ELR (cell line): ENCODE measurements around the gene TBC1D3B.
"Not testable (repeated sequence)": the region's sequence is repeated elsewhere in the genome, so short reads cannot be mapped to it uniquely, and the experiment has no call there.

ENCODE experiments used
- DNase-seq: peaks from one replicate; pipeline ENCODE4 v3.0.0-alpha.2; 2015; ENCODE audit warnings: low read depth

Gene TBC1D3B

DNA sequence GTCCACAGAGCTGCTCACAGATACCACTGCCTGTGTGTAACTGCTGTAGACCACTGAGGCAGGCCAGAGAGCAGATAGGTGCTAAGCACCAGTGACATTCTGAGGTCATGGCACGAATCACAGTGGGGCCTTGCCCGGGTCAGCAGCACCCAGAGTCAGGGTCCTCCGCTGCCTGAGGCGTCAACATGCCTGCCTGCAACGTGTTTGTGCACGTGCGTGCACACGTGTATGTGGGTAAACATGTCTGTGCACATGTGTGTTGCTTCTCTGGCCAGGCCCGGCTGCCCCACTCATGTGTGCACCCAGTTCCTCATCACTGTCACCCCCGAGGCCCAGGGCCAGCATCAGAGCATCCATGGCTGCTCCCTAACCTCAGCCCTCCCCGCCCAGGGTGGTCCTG lies at the start of gene TBC1D3B:
Gene TBC1D3B (minus strand): TSS at position 101 of the 400 bp plus-strand sequence. CDS start 1,586 bp downstream, outside the sequence.
- DNase-seq = not testable (repeated sequence)

DNA sequence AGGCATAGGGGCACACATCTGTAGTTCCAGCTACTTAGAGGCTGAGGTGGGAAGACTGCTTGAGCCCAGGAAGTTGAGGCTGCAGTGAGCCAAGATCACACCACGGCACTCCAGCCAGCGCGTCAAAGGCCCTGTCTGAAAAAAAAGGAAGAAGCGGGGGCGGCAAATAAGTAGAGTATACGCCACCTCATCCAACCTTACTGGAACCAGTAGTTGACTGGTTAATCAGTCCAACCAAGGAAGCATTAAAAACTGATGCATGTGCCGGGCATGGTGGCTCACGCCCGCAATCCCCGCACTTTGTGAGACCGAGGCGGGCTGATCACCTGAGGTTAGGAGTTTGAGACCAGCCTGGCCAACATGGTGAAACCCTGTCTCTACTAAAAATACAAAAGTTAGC lies 46.5 kb upstream of the TBC1D3B start:
- not testable (repeated sequence) for DNase-seq

DNA sequence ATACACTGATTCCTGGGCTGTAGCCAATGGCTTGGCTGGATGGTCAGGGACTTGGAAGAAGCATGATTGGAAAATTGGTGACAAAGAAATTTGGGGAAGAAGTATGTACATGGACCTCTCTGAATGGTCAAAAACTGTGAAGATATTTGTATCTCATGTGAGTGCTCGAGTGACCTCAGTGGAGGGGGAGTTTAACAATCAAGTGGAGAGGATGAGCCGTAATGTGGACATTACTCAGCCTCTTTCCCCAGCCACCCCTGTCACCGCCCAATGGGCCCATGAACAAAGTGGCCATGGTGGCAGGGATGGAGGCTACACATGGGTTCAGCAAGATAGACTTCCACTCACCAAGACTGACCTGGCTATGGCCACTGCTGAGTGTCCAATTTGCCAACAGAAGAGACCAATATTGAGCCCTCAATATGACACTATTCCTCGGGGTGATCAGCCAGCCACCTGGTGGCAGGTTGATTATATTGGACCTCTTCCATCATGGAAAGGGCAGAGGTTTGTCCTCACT lies 45.2 kb upstream of the TBC1D3B start:
- DNase-seq = not testable (repeated sequence)

DNA sequence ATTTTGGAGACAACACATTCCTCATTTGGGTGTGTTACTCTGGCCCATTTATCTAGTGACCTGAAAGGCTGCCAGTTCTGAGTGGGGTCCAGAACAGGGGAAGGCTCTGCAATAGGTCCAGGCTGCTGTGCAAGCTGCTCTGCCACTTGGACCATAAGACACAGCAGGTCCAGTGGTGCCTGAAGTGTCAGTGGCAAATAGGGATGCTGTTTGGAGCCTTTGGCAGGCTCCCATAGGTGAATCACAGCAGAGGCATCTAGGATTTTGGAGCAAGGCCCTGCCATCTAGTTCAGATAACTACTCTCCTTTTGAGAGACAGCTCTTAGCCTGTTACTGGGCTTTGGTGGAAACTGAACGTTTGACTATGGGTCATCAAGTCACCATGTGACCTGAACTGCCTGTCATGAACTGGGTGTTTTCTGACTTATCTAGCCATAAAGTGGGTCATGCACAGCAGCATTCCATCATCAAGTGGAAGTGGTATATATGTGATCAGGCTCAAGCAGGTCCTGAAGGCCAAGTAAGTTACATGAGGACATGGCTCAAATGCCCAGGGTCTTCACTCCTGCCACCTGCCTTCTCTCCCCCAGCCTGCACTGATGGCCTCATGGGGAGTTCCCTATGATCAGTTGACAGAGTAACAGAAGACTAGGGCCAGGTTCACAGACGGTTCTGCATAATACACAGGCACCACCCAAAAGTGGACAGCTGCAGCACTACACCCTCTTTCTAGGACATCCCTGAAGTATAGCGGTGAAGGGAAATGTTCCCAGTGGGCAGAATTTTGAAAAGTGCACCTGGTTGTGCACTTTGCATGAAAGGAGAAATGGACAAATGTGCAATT lies 44.5 kb upstream of the TBC1D3B start:
- not testable (repeated sequence) for DNase-seq

DNA sequence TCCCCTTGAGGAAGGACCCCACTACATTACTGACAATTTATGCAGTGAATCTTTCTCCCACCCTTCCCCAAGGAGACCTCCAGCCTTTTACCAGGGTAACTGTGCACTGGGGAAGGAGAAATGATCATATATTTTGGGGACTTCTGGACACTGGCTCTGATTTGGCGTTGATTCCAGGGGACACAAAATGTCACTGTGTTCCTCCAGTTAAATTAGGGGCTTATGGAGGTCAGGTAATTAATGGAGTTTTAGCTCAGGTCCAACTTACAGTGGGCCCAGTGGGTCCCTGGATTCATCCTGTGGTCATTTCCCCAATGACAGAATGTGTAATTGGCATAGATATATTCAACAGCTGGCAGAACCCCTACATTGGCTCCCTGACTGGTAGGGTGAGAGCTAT lies 43.1 kb upstream of the TBC1D3B start:
- not testable (repeated sequence) for DNase-seq

DNA sequence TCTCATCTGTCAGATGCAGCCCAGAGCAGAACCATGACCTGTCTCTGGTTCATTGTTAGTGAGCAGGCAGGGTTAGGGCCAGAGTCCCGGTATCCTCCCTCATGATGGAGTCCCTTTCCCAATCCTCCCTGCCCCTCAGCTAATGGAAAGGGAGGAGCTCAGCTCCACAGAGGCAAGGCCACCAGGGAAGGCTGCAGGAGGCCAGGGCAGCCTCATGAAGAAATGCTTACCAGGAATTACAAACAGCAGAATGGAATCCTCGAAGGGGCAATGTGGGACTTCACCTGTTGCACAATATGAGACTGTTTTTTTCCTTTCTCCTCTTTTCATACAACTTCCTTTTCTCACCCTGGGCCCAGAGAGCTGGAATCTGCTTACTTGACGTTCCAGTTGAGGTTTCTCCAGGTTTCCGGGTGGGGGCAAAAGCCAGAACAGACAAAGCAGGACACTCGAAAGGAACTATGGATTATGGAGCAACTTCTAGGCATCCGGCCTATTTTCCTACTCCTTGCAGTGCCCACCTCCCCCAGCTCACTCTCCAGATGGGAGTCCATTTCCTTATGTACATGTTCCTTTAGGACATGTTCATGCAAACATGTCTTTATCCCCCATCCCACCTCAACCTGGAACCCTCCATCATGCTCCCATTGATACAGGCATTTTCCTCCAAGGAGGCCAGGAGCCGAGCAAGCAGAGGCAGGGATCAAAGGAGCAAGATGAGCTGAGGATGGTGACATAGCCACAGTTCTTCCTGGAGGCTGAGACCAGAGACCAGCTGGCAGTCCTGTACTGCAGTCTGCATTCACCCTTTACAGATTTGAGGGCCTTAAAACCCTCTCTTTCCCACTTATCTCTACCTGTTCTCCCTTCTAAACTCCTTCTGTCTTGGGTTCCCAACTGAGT lies 39.2 kb upstream of the TBC1D3B start:
- DNase-seq = not testable (repeated sequence)

DNA sequence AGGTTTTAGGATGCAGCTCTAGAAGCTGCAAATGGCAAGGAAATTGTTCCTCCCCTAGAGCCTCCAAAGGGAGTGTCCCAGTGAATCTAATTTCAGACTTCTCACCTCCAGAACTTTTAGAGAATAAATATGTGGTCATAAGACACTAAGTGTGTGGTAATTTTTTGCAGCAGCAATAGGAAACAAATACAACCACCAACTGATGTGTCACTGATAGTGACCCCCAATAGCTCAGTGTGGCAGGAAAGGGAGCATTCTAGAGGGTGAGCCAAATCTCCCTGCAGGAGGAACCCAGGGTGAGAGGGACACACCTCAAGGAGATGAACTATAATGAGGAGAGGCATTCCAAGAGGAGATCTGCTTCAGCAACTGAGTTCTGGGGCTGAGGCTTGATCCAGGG lies 38.5 kb upstream of the TBC1D3B start:
- no peak for DNase-seq

DNA sequence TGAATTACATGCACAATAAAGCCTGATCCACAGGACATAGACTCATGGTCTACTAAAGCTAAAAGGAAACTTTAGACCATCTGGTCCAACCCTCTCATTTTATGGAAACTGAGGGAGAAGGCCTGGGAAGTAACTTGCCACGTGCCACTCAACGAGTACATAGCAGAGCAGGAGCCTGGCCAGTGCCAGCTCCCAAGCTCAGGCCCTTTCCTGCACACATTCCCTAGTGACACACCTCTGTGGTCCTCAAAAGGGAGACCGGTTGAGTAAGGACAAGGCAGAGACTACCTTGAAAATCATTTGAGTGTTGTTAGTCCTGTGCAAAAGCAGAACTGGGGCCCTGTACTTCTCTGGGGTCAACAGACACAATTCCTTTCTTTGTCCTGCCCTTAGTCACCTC lies 37.3 kb upstream of the TBC1D3B start:
- DNase-seq = no peak

DNA sequence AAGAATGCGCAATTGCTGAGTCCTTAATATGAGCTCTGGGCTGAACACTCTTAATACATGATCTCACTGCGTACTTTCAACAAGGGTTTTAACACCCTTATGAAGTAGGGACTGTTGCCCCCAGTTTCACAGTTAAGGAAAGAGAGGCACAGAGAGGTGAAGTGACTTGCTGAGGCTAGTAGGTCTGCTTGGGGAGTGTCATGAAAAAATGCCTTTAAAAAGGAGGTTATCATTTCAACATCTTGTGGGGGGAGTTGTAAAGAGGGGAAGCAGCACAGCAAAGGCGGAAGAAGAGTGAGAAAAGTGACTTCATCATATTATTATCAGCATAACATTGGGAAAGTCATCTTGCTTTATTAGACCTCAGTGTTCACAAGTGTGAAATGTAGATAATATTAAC lies 36.5 kb upstream of the TBC1D3B start:
- DNase-seq = no peak

DNA sequence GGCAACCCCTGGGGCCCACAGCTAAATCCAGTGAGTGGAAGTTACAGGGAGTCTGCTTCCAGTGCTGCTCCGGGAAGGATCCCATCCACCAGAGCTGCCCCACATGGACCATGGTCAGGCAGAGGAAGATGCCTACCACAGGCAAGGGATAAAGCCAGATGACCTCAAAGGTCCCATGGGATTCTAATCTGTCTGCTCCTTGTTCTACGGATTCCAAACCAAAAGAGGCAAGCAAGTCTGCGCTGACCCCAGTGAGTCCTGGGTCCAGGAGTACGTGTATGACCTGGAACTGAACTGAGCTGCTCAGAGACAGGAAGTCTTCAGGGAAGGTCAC lies 35.8 kb upstream of the TBC1D3B start:
- no peak for DNase-seq

DNA sequence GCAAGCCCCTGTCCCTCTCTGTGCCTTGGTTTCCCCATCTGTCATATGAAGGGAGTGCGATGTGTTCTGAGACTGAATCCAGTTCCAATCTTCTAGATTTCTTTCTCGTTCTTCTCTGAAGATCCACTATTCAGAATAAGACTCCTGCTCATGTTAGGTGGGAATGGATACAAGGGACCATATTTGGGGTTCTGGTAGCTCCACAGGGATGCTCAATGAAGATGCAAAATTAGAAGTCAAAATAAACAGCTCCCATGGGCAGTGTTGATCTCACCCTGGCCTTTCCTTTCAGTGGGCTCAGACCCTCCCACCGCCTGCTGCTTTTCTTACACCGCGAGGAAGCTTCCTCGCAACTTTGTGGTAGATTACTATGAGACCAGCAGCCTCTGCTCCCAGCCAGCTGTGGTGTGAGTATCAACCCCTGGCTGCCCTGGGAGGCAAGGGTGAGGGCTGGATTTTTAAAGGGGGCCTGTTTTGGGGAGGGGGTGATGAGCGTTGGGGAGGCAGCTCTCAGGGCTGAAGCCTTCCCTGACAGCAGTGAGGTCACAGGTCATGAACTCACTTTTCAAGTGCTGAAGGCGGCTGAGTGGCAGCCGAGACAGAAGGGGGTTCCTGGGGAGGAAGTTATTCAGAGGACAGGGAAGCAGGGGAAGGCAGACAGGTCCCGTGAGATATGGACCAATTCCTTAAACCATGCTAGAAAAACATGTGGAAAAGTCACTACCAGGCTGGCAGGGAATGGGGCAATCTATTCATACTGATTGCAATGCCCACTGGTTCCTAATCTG lies 35.2 kb upstream of the TBC1D3B start:
- not testable (repeated sequence) for DNase-seq

DNA sequence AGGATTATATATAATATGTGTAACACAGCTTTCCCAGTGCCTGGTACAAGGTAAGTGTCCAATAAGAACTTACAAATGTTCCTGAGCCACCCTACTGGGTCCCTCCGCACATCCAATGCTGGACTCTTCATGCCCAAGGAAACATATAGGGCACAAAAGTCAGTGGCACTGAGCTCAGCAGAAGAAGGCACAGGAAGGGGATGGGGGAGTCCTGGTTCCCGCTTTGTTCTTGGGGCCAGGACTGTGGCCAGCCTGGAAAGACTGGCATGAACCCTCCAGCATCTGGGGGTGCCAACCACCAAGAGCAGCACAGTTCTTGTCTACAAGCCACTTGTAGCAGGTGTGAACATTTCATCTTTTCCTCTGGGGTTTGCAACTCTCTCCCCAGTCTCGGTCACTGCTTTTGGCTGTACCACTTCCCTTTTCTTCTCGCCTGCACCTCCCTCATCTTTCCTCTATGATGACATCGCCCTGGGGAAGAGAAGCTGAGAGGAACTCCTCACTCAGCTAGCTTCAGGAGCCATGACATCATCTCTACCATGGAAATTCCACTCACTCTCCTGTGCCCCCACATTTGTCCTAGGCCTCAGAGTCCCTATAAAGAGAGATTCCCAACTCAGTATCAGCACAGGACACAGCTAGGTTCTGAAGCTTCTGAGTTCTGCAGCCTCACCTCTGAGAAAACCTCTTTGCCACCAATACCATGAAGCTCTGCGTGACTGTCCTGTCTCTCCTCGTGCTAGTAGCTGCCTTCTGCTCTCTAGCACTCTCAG lies 34.2 kb upstream of the TBC1D3B start, which contains the start of gene CCL4L2:
Gene CCL4L2 (plus strand): TSS at position 625 of the 773 bp plus-strand sequence.
- not testable (repeated sequence) for DNase-seq

DNA sequence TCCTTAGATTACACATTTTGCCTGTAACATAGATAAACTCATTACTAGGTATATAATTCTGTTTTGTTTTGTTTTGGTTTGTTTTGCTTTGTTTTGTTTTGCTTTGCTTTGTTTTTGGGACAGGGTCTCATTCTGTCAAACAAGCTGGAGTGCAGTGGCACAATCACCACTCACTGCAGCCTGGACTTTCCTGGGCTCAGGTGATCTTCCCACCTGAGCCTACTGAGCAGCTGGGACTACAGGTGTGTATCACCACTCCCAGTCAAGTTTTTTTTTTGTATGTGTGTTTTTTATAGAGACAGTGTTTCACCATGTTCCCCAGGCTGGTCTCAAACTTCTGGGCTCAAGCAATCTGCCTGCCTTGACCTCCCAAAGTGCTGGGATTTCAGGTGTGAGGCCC lies 33.1 kb upstream of the TBC1D3B start:
- no peak for DNase-seq

DNA sequence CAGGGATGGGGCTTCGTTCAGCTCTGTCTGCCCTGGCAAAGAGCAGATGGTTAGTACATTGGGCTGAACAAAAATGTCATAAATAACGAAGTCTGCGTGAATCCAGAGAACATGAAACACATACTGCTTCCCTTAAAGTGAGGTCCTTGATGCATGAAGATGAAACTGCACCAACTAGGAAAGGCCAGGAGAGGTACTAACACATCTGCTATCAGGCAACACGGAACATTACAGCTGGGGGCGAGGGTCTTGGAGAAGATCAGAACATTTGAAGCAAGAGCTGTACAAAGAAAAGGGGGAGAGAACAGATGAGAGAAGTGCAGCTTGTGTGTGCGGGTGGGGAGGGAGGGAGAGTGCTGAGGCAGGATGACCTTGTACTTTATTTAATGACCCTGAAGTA lies 30.9 kb upstream of the TBC1D3B start:
- DNase-seq = not testable (repeated sequence)

DNA sequence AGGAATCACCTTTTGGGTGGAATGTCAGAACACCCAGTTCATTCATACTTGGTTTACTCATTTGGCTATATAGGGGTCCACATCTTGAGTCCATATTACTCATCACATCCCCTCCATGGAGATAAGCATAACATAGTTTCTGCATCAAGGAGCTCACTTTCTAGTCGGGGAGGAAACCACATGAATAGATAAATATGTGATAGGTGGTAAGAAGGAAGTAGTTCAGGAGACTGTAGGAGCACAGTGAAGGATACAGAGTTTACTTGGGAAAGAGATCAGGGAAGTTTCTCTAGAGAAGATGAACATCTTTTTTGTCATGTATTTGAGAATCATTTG lies 30.0 kb upstream of the TBC1D3B start:
- DNase-seq = not testable (repeated sequence)

DNA sequence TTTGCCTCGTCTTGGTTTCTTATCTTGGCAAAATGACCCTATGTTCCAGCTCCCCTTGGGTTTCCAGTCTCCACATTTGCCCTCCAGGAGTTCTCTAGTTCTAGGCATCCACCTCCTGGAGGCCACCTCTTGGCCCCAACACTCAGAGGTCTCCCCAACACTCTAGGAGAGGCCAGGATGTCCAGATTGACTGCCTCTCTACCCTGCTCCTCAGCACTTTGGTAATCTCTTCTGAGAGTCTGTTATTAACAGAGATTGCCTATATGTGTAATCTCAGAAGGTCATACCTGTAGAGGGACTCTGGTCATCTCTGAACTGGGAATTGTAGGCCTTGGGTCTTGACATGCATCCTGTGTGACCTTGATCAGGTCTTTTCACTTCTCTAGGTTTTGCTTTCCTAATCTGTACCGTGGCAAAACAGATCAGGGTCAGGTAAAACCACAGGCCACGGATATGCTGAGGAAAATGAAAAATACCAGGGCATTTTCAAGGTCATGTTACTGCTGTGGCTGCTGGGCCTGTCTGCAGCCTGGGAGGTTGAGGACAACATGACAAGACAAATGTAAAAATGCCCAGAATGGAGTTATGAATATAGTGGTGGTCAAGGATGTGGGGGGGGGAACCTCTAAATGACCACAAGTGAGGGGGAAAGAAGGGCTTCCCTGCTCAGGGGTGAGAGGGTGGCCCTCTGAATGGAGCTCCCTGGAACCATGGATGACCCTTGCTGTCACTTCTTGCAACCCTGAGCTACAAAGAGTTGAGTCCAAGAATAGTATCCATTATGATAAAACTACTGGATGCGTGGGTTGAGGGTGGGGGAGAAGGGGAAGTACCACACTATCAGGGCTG lies 29.4 kb upstream of the TBC1D3B start:
- DNase-seq = no peak

DNA sequence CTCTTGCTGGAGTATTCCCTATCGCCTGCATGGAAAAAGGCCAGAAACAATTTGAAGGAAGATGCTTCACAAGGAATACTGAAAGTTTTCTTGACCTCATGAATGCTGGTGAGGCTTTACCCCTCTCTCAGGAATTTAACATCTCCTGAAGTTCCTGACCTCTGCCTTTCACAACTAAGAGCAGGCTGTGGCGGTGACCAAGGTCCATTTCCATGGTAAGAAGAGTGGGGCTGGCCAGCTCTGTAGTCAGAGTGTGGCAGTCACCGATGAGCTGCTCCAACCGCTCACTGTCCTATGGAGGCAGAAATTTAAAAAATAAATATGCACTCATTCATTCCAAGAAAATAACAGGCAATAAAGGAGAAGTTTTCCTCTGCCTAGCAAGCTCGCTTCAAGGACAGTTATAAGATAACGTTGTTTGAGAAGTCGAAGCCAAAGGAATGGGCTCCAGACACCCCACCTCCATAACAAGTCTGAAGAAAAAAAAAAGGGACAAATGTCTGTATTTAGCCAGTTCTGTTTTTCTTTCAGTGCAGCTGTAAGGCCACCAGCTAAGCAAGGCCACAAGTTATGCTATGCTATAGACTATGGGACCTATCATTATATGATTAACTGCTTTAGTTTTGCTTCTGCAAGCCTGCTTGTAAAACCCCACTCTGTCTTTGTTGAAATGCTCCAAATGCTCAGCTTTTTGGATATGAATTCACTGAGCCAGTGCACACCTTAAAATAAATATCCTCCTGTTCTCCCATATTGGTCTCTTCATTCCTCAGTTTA lies 28.5 kb upstream of the TBC1D3B start:
- no peak for DNase-seq

DNA sequence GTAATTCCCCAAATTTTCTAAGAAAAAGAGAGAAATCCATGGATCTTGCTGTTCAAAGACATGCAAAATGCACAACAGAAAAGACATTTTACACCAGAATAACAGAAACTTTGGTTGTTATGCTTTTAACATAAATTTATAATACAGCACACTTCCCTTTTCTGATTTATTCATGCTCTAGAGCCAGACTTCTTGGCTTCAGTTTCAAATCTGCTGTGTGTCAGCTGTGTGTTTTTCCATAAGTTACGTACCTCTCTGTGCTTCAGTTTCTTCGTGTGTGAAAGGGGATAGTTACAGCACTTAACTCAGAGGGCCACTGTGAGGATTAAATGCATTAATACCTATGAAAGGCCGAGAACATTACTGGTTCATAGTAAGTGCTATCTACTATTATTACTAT lies 26.9 kb upstream of the TBC1D3B start:
- no peak for DNase-seq

DNA sequence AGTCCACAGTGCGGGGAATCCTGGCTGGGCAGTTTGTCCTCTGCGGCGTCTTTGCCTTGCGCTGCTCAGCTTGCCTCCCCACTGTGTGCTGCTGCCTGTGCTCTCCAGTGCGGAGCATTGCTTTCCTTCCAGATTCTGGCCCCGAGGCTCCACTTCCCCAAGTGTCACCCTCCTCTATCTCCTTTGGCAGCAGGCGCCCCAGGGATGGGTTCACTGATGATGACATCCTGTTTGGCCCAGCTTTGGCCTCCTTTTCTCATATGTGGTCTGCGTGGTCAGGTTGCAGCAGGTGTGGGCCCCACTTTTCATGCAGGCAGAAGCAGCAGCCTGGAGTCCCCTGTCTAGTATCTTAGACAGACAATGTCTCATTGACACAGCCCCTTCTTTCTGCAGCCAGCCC lies 25.1 kb upstream of the TBC1D3B start:
- DNase-seq = not testable (repeated sequence)
